ENCODE data around the gene CORO6.

- no peak for TF ChIP-seq POLR2A (IDR thresholded peaks at IDR 0.05)
- TF ChIP-seq CTCF (IDR thresholded peaks at IDR 0.05) = no peak
Measured at GRCh38 chr17:29616300-29617048, 6.2 kb downstream of the CORO6 start.
